H1 (cell line): Measurements from ENCODE around the gene RNF151. TPM values are rescaled to one million over a fixed set of nuclear protein-coding genes. Genes with fewer than 3 reads are reported as not detected.

Source experiments
- ASH2L ChIP-seq: fragments of 200-600, 300-600 bp; sonication (generic); IDR thresholded peaks from one replicate; pipeline ENCODE4 v1.7.1; 2017; ENCODE audit warnings: low read length
- BRCA1 ChIP-seq: IDR thresholded peaks from 2 replicates; pipeline ENCODE4 v1.6.1; 2012; ENCODE audit warnings: low read depth, low read length, improper control_type of control experiment
- JUN ChIP-seq: IDR thresholded peaks from 2 replicates; pipeline ENCODE4 v1.6.1; 2011; ENCODE audit warnings: low read depth, mild to moderate bottlenecking, improper control_type of control experiment, low read length
- JUND ChIP-seq: IDR thresholded peaks from 2 replicates; pipeline ENCODE4 v1.6.1; 2011; ENCODE audit warnings: mild to moderate bottlenecking, improper control_type of control experiment, low read length
- KDM4A ChIP-seq: IDR thresholded peaks from one replicate; pipeline ENCODE4 v1.7.1; 2012; ENCODE audit warnings: low read depth, mild to moderate bottlenecking, moderate library complexity, low read length, inconsistent platforms; ENCODE audit not compliant: severe bottlenecking
- polyA plus RNA-seq, 7 experiments: library from polyadenylated mRNA; depleted of rRNA in 3 of 7; stranded (reverse) in 5 of 7; unstranded in 2 of 7; fragments of >200 nt in 5 of 7; fragments of 200-250 nt in 2 of 7; gene quantifications; 1 replicate in 5 of 7; 2 replicates in 1 of 7; 4 replicates in 1 of 7; pipeline versions ENCODE4 v1.2.1 to v1.2.3, GENCODE V29; 2011 to 2013; ENCODE audit warnings: missing spikeins in 2 of 7, mixed read lengths in 2 of 7
- total RNA-seq: library from RNA; stranded (reverse); fragmentation: NEBNext Ultra II Directional; extraction: Animal tissue kit (Norgen Biotek cat#: 25700); gene quantifications from 2 replicates; pipeline ENCODE4 v1.2.1, GENCODE V29; 2021
- TF ChIP-seq, protein P1 (sequence below): IDR thresholded peaks from 2 replicates; pipeline ENCODE4 v1.6.1; 2012; ENCODE audit warnings: low read length, inconsistent platforms

The RNF151 gene
- total and polyA plus RNA-seq, 2 of the 8 experiments (the other 6 are each of a cell fraction or from before 2014, with no cell fraction given), result not detected

DNA sequence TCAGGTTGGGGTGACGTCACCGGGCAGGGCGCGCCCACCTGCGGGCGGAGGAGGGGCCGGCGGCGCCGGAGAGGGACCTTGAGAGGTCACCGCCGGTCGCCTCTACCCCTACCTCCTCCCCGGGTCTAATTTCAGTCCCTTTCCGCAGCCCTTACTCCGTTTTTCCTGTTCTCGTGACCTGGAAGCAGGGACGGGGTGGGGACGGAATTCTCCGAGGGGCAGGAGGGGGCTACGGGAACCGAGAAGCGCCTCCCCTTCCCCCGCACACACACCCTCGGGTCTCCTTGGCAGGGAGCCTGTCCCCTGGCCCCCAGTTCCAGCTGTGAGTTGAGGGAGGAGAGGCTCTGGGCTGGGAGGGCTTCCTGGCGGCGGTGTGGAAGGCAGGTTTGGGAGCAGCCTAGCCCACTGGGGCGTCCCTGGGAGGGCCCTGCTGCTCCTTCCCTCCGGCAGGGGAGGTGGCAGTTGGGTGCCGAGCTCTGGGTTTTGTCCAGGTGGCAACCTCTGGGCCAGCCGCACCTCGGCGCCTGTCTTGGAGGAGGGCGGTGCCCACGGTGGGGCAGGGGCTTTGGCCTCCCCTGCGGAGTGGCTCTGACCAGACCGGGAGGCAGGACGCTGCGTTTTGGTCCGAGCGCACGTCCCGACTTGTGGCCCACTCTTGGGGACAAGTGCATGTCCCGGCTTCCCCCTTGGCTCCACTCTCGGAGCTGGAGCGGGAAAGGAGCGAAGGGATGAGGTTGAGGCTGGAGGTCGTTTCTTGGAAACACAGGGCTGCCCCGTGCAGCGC lies 23.9 kb downstream of the RNF151 start (continued):
- TF ChIP-seq ASH2L (no peak), BRCA1 (no peak), KDM4A (peak; percentile 75), JUN (no peak; the same call in 1 of the 2 replicates), JUND (peak; percentile 93)
- TF ChIP-seq, protein P1, sequence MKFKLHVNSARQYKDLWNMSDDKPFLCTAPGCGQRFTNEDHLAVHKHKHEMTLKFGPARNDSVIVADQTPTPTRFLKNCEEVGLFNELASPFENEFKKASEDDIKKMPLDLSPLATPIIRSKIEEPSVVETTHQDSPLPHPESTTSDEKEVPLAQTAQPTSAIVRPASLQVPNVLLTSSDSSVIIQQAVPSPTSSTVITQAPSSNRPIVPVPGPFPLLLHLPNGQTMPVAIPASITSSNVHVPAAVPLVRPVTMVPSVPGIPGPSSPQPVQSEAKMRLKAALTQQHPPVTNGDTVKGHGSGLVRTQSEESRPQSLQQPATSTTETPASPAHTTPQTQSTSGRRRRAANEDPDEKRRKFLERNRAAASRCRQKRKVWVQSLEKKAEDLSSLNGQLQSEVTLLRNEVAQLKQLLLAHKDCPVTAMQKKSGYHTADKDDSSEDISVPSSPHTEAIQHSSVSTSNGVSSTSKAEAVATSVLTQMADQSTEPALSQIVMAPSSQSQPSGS, result 0 out of 2 replicates have a peak, but pooled peaks have one; percentile 51
